T-helper 1 cell treated with Interleukin-12 subunit alpha and Interleukin-12 subunit beta and Interleukin-4 antibody, amounts not matched to agents 30 μg/mL and 1 μg/mL, for 36 hours (primary cell): ENCODE results near the gene PDCD4.

Experiments
- H3K27ac Mint-ChIP-seq: one replicate; pipeline ENCODE4 v1.8.0; 2021; ENCODE audit warnings: mild to moderate bottlenecking, mixed read lengths
- H3K27me3 Mint-ChIP-seq: one replicate; pipeline ENCODE4 v1.8.0; 2021; ENCODE audit warnings: low read depth, mixed read lengths
- H3K36me3 Mint-ChIP-seq: one replicate; pipeline ENCODE4 v1.8.0; 2021; ENCODE audit warnings: low read depth, mixed read lengths
- H3K4me1 Mint-ChIP-seq: one replicate; pipeline ENCODE4 v1.8.0; 2021; ENCODE audit warnings: low read depth, mixed read lengths
- H3K4me3 Mint-ChIP-seq: one replicate; pipeline ENCODE4 v1.8.0; 2021; ENCODE audit warnings: mild to moderate bottlenecking, moderate library complexity, mixed read lengths
- H3K9me3 Mint-ChIP-seq: one replicate; pipeline ENCODE4 v1.8.0; 2021; ENCODE audit warnings: mixed read lengths

The PDCD4 gene

DNA sequence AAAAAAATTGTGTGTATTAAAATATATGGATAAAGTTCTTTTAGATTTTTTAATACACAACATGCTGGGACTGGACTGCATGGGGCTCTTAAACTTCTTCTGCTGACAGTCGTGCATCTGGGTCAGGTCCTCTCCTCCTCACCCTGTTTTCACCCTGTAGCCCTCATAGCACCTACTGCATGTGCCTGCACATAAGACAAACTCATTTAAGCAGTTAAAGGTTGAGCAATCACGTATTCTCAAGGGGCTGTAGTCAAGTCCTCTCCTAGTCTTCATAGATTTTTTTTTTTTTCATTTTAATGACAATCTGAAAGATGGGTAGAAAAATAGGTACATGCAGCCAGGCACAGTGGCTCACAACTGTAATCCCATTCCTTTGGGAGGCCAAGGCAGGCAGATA, 23.6 kb upstream of the PDCD4 start:
- Mint-ChIP-seq H3K9me3 (no peaks in the 10 kb centered on the region), H3K27ac (no peak overlapping the region), H3K4me1 (peaks cover 63% of the 10 kb centered on the region), H3K36me3 (peaks cover 10% of the 10 kb centered on the region), H3K4me3 (no peak overlapping the region), H3K27me3 (no peaks in the 10 kb centered on the region)

DNA sequence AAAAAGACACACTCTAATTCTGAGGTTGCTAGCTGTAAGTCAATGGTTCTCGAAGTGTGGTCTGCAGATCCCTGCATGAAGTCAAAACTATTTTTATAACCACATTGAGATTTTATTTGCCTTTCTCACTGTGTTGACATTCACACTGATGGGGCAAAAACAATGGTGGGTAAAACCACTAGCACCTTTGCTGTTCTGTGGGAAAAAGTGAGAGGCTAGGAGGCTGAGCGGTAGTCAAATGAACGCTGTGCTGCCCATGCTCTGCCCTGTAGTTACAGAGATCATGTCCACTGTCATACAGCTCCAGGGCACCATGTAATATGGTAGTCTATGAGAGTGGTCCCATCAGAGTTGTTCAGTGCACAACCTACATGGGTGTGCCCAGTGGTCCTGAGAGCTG, 21.6 kb upstream of the PDCD4 start:
- Mint-ChIP-seq H3K4me3 (no peak overlapping the region), H3K36me3 (peaks cover 6% of the 10 kb centered on the region), H3K27me3 (no peaks in the 10 kb centered on the region), H3K27ac (no peak overlapping the region), H3K4me1 (peaks cover 57% of the 10 kb centered on the region), H3K9me3 (no peaks in the 10 kb centered on the region)

DNA sequence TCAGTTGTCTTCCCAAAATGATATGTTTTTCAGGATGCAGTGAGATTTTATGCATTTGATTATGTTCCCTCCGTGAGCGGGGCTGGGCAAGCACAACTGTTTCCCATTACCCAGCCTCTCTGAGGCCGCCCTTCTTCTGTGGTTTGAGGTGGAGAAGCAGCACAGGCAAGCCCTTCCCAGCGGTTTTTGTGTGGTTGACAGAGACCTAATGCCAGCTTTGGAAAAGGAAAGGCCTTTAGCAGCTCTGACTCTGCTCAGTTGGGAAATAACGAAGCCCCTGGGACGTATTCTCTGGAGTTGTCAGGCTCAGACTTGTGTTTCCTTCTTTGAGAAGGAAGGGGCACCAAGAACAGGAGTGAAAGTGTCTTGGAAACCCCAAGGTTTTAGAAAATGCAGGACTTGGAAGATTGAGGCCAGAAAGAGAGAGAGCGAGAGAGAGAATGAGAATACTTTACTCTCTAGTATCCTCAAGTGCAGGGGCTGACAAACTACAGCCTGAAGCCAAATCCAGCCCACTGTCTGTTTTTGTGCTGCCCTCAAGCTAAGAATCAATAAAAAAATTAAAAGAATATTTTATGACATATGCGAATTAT, 20.6 kb upstream of the PDCD4 start:
- Mint-ChIP-seq H3K36me3 (peaks cover 8% of the 10 kb centered on the region), H3K4me3 (peak overlapping the region; percentile 47), H3K4me1 (peaks cover 55% of the 10 kb centered on the region), H3K27ac (peak overlapping the region; percentile 38), H3K27me3 (no peaks in the 10 kb centered on the region), H3K9me3 (no peaks in the 10 kb centered on the region)

DNA sequence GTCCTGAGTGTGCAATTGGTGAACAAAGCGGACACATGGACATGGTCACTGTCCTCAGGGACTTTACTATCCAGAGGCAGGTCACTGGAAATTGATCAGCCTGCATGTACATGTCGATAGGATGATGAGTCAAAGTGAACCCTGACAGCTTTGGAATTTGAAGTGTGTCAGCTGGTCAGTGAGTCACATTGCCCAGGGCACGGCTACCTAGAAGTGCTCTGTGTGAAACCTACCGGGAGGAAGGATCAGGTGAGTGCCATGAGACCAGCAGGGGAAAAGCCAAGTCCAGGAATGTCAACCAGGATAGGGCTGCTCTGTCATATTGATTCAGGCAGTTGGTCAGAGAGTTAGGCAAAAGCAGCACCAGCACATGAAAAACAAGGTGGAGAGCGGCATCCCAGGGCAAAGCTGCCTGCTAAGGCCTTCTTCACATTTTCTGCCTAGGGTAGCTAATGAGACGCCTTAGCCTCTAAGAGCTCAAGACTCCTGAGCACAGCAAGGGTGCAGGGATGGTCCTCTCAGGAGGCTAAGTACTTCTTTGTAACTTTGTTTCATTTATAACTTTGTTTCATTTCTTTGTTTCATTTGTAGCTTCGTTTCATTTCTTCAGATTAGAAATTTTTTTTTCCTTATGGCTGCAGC, 19.4 kb upstream of the PDCD4 start:
- Mint-ChIP-seq H3K4me1 (peaks cover 55% of the 10 kb centered on the region), H3K9me3 (no peaks in the 10 kb centered on the region), H3K4me3 (peak overlapping the region; percentile 52), H3K36me3 (peaks cover 11% of the 10 kb centered on the region), H3K27me3 (no peaks in the 10 kb centered on the region), H3K27ac (peak overlapping the region; percentile 29)

DNA sequence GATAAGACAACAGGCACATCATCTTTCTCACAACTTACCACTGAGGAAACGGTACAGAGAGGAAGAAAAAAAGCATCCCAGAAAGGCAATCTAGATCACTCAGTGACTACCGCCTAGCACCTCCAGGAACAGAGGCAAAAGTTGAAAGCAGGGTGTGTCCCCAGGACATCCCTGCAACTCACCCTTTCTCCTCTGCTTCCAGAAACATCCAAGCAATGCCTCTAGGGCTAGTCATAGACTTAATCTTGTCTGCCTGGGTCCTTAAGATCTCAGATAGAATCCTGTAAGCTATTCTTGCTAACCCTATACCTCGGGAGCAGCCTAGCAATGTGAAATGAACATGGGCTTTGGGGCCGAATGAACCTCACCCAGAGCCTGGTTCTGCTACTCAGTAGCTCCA, 18.8 kb upstream of the PDCD4 start:
- Mint-ChIP-seq H3K4me3 (peak overlapping the region; percentile 52), H3K27me3 (no peaks in the 10 kb centered on the region), H3K27ac (no peak overlapping the region), H3K4me1 (peaks cover 61% of the 10 kb centered on the region), H3K36me3 (peaks cover 11% of the 10 kb centered on the region), H3K9me3 (no peaks in the 10 kb centered on the region)

DNA sequence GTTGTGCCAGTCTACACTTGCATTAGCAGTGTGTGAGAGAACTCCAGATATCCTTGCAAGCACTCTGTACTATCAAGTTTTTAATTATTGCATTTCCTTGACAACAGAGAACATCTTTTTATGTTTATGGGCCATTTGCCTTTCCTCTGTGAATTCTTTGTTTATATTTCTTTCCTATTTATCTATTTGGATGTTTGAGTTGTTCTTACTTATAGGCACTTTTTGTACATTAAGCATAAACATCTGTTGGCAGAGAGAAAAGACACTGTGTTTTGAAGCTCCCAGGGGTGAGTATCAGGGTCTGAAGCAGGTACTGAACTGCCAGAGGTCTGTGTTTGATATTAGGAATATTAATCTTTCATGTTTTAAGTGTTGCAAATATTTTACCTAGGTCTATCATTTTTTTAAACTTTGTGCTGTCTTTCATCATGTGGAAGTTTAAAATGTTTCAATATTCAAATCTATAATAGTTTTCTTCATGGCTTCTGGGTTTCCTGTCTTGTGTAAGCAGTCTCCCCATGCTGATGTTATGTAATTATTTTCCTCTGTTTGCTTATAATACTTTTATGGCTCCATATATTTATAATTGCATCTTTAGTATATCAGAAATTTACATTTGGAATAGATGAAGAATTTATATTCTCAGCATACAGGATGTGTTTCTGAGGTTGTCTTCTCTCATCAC, 17.7 kb upstream of the PDCD4 start:
- Mint-ChIP-seq H3K4me3 (no peak overlapping the region), H3K4me1 (peaks cover 63% of the 10 kb centered on the region), H3K27ac (no peak overlapping the region)

DNA sequence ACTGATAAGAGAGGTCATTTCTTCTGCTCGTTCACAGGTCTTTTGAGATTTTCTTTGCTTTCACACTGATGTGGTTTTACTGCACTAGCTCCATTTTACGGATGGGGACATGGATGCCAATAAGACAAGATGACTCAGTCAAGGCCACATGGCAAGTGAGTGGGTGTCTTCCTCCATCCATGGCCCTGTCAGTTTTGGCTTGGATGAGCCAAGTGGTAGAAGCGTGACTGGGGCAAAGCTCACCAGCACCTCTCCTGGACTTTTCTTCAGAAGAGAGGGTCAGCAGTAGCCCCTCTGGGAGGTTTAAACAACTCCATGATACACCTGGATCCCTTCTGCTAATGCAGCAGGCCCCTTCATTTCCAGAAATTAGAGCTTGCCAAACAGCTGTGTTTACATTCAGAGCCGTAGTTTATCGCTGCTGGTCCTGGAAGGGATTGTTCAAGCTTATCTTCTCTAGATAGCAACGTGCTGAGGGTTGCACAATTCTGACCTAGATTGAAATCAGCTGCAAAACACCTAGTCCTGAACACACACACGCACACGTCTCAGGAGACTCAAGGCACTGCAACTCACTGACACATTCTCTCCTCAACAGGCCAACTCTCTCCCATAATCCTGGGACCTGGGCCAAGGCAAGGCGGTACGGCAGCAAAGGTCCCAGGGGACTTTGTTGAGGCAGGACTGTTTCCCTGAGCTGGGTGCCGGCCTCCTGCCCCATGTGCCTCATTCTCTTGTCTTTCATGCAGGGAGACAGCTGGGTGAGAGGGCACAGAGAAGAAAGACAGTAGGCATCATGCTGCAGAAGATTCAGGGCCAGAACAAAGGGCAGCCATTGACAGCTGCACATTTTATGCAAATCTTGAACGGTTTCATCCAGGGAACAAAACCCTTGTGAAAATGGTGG, 14.2 kb upstream of the PDCD4 start:
- Mint-ChIP-seq H3K4me3 (peak overlapping the region; percentile 27), H3K4me1 (peaks cover 56% of the 10 kb centered on the region), H3K9me3 (no peaks in the 10 kb centered on the region), H3K36me3 (peaks cover 9% of the 10 kb centered on the region), H3K27ac (peak overlapping the region; percentile 76), H3K27me3 (no peaks in the 10 kb centered on the region)

More for the DNA sequence above, 17.7 kb upstream of the PDCD4 start:
- Mint-ChIP-seq H3K9me3 (no peaks in the 10 kb centered on the region), H3K36me3 (peaks cover 15% of the 10 kb centered on the region), H3K27me3 (no peaks in the 10 kb centered on the region)

DNA sequence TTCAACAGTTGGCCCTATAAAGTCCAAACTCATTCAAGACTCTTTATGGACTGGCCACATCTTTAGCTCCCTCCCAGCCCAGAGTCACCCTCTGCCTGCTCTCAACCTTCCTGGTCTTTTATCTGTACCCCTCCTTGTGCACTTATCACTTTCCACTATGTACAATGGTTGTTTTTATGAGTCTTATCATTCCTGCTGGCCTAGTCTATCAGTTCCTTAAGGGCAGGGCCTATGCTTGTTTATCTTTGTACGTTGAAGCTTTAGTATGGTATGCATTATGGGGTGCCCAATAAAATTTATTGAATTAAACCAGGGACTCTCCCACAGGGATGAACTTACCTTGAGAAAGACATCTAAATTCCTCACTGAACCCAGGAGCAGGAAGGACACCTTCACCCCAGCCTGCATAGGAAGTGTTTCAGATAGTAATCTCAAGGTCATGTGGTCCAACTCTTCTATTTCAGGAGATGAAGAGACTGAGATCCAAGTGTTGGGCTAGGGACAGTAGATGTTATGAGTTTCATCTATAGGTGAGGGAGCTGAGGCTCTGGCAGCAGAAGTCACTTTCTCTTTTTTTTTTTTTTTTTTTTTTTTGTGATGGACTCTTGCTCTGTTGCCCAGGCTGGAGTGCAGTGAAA, 13.3 kb upstream of the PDCD4 start:
- Mint-ChIP-seq H3K36me3 (peaks cover 9% of the 10 kb centered on the region), H3K27me3 (no peaks in the 10 kb centered on the region), H3K27ac (peak overlapping the region; percentile 73), H3K4me1 (peaks cover 55% of the 10 kb centered on the region), H3K4me3 (peak overlapping the region; percentile 13), H3K9me3 (no peaks in the 10 kb centered on the region)

DNA sequence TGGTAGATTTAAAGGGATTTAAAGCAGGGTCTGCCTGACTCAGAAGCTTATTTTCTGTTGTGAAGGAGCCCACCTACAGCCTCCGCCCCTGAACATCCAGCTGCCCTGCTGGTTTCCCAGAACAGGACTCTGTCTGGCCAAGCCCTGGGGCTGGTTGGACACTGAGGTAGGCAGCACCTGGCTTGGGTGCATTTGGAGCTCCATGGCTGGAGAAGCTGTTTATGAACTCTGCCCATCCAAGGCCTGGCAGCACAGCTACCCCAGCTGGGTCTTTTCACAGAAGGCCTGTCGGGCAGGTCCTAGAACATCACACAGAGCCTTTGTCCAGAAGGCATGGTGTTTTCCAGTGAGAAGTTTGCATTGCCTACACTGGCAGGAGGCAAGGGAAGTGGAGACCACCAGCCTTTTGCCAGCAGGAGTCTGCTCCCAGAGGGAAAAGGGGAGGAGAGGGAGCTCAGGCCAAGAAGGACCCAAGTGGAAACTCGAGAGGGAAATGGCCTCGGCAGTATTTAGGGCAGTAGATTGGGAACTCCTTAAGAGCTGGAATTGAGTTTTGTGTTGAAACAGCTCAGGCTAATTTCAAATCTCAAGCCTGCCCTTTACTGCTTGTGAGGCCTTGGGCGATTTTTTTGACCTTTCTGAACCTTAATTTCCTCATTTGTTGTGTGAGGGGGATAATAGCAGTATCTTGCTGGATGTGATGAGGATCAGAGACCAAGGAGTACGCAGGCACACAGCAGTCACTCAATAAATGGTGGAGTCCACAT, 12.3 kb upstream of the PDCD4 start:
- Mint-ChIP-seq H3K4me3 (no peak overlapping the region), H3K9me3 (no peaks in the 10 kb centered on the region), H3K27me3 (no peaks in the 10 kb centered on the region), H3K36me3 (peaks cover 11% of the 10 kb centered on the region), H3K4me1 (peaks cover 55% of the 10 kb centered on the region), H3K27ac (peak overlapping the region; percentile 94)

DNA sequence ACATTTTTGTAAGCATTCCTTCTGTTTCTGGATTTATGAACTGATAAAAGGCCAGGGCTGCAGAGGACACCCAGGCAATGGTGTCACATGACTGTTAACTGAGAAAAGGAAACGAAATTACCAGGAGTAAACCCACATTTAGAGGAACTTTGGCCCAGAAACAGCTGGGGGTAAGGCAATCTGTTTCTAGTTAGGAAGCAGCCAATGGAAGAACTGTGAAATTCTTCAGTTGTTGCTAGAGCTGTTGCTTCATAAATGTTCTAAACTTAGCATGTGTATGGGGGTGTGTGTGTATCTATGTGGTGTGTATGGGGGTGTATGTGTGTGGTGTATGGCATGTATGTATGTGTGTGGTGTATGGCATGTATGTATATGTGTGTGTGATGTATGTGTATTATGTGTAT, 11.8 kb upstream of the PDCD4 start:
- peaks cover 59% of the 10 kb centered on the region for H3K4me1 Mint-ChIP-seq
- peaks cover 11% of the 10 kb centered on the region for H3K36me3 Mint-ChIP-seq
- no peaks in the 10 kb centered on the region for H3K9me3 Mint-ChIP-seq
- H3K27me3 Mint-ChIP-seq: no peaks in the 10 kb centered on the region
- peak overlapping the region; percentile 94 for H3K27ac Mint-ChIP-seq
- H3K4me3 Mint-ChIP-seq: peak overlapping the region; percentile 3

DNA sequence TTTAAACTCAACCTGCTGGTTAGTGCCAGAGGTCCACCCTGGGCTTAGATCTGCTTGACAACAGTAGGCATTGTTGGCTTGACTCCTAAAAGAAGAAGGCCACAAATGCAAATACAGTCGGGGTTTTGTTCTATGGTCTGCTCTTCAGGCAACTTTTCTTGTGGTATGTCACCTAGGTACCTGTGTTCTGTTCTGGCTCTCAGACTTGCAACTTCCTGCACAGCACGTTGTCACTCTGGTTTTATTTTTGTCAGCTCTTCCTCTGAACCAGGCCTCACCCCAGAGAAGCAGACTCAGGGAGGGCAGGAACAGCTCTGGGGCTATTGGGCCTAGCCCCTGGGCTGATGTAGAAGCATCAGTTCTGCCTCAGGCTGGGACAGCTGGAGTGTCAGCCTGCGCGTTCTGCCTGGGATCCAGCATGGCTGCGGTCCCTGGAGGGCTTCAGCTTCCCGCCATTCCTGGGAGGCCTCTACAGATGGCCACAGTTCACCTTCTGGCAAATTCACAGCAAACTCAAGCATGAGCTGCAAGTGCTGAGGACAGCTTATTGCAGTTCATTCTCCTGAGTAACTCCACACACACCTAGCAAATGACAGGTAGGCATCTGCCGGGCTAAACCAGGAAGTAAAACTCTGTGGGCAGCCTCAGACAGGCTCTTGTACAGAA, 11.0 kb upstream of the PDCD4 start:
- peak overlapping the region; percentile 3 for H3K4me3 Mint-ChIP-seq
- no peaks in the 10 kb centered on the region for H3K9me3 Mint-ChIP-seq
- H3K36me3 Mint-ChIP-seq: peaks cover 11% of the 10 kb centered on the region
- peaks cover 66% of the 10 kb centered on the region for H3K4me1 Mint-ChIP-seq
- peak overlapping the region; percentile 94 for H3K27ac Mint-ChIP-seq
- no peaks in the 10 kb centered on the region for H3K27me3 Mint-ChIP-seq

DNA sequence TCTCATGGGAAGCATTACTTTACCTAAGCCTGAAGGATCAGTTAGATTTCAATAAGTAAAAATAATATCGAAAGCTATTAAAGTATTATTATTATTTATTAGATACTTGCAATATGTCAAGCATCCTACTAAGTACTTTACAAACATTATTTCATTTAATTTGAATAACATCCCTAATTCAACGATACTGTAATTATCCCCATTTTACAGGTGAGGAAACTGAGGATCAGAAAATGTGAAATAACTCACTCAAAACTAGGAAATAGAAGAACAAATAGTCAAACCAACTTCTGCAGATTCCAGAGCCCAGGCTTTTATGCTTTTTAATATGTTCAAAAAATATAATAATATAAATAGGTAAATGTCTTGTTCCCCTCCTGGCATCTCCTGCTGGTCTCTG, 10.3 kb upstream of the PDCD4 start:
- H3K27ac Mint-ChIP-seq: peak overlapping the region; percentile 94
- H3K4me3 Mint-ChIP-seq: no peak overlapping the region
- H3K9me3 Mint-ChIP-seq: no peaks in the 10 kb centered on the region
- H3K27me3 Mint-ChIP-seq: no peaks in the 10 kb centered on the region
- H3K4me1 Mint-ChIP-seq: peaks cover 71% of the 10 kb centered on the region
- H3K36me3 Mint-ChIP-seq: peaks cover 9% of the 10 kb centered on the region
